ENCODE measurements around the gene ILRUN.
"Not testable (repeated sequence)": the region's sequence is repeated elsewhere in the genome, so short reads cannot be mapped to it uniquely, and the experiment has no call there.

Gene ILRUN

DNA sequence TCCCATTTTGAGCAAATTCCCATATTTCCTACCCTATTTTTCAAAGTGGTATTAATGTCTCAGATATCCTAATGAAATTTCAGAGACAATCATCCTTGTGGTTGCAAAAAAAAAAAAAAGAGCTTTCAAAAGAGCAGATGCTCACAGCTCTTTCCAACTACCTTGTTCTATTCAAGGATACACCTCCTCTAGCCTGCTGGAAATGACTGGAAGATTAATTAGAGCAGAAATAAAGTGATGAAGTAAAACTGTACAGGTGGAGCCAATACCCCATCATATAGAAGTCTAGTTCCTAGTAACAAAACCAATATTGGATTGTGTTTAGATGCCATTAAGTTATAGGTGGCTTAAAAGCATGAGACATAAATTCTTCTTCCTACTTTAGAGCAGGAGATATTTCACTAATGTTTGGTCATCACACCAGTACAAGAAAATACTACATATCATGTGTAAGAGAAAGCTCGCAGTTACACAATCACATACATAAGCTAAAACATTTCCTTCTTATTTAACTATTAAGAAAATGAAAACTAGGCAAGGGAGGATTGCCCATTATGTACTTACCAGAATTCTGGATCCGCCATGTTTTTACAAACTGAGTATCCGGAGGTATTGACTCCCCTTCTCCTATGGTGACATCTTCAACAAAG, 42.4 kb downstream of the ILRUN start:
- no peak overlapping the region for H3K4me3 ChIP-seq
- no peak overlapping the region for H3K27ac ChIP-seq
- no peak for DNase-seq (ENCODE audit: low spot score)
- TF ChIP-seq, protein P1, sequence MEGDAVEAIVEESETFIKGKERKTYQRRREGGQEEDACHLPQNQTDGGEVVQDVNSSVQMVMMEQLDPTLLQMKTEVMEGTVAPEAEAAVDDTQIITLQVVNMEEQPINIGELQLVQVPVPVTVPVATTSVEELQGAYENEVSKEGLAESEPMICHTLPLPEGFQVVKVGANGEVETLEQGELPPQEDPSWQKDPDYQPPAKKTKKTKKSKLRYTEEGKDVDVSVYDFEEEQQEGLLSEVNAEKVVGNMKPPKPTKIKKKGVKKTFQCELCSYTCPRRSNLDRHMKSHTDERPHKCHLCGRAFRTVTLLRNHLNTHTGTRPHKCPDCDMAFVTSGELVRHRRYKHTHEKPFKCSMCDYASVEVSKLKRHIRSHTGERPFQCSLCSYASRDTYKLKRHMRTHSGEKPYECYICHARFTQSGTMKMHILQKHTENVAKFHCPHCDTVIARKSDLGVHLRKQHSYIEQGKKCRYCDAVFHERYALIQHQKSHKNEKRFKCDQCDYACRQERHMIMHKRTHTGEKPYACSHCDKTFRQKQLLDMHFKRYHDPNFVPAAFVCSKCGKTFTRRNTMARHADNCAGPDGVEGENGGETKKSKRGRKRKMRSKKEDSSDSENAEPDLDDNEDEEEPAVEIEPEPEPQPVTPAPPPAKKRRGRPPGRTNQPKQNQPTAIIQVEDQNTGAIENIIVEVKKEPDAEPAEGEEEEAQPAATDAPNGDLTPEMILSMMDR (IDR thresholded peaks at IDR 0.05) = no peak

DNA sequence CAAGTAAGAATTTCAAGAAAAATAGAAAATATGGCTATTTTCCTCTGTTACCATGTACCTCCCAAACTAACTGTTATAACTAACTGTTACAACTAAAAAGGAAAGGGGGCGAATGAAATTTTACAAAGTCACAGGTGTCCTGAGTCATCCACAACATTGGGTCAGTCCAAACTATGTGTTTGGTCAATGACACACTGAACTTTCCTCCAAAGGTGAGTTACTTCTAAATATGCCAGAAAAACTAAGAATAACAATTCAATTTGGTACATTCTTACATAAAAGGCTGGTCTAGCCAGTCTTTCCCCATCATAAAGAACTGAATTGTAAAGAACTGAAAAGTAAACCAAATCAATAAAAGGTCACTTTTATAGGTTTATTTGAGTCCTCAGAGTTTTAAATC, 44.3 kb downstream of the ILRUN start:
- TF ChIP-seq, protein P1 (IDR thresholded peaks at IDR 0.05) = no peak
- DNase-seq (ENCODE audit: low spot score) = no peak
- Histone ChIP-seq H3K27ac (no peak overlapping the region), H3K4me3 (no peak overlapping the region)

DNA sequence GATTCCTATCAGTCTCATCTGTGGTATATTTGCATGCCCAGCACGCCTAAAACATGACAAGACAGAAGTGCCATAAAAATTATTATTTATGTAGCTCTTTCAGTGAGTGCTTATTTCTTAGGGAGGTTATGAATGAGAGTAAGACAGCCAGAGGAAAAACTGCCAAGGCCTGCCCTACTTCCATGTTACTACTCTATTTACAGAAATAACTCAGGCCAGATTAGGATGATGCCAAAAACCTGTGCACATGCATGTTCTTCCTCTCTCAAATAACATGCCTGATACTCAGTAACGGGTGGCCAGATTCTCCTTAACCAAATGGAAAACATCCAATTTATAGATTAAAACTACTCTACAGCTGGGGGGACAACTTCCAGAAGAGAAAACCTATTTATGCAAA, 45.7 kb downstream of the ILRUN start:
- H3K4me3 ChIP-seq = no peak overlapping the region
- no peak for DNase-seq (ENCODE audit: low spot score)
- TF ChIP-seq, protein P1 (IDR thresholded peaks at IDR 0.05) = no peak
- no peak overlapping the region for H3K27ac ChIP-seq

DNA sequence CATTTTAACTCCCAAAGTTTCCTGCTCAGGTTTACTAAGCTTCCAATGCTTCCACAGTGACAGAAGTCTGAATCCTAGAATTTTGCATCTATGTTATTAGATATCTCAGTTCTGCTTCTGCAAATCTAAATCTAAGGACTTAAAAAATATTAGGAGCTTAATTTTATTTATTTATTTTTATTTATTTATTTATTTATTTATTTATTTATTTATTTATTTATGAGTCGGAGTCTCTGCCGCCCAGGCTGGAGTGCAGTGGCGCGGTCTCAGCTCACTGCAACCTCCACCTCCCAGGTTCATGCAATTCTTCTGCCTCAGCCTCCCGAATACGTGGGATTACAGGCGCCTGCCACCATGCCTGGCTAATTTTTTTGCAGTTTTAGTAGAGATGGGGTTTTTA, 46.3 kb downstream of the ILRUN start:
- H3K4me3 ChIP-seq; DNase-seq (ENCODE audit: low spot score); H3K27ac ChIP-seq: not testable (repeated sequence)

DNA sequence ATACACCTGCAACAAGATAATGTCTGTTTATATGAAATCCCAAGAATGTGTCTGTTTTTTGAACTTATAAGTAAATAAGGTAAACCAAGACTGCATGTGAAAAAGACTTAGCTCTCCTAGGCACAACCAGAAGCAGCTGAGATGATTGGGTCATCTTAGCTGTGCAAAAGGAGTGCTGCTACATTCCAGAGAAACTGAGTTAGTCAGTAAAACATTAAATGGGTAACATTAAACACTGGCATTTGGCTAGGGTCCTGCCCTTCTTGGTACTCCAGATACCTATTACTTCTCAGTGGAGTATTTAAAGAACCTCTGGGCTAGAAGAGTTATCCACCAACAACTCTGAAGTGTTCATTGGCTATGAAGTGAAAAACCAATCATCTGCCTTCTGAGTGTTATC, 47.8 kb downstream of the ILRUN start:
- Histone ChIP-seq H3K4me3 (no peak overlapping the region), H3K27ac (no peak overlapping the region)
- DNase-seq (ENCODE audit: low spot score) = no peak
- TF ChIP-seq, protein P1 (IDR thresholded peaks at IDR 0.05) = no peak
